ENCODE results near the gene STK17B.

STK17B gene

DNA sequence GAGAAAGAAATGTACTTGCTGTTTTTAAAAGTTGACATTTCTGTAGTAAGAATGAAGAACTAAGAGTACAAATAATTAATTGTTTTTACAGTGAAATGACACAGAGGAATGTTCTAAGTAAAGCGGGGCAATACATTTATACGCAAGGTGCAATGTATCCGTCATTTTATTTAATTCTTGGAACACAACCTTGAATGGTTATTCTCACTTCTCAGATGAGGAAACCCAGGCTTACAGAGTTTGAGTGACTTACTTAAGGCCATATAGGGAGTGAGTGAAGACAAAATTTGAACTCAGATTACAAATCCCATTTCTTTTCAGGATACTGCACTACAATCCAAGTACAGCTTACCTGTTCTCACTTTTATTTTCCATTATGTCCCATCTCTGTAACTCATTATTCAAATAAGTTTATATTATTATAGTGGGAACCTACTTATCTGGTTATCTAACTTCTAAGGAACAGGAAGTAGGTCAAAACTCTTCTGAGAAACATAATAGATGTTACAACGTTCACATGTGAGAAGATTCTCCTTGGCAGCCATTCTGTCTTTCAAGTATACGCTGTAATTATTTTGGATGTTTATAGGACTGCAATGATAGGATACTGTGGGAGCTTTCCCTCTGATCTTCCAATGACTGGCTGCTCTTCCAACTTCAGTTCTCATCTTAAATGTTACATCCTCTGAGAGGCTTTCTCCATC, 12.3 kb upstream of the STK17B start:
- DNase-seq (ENCODE audit: low read depth) = no peak

DNA sequence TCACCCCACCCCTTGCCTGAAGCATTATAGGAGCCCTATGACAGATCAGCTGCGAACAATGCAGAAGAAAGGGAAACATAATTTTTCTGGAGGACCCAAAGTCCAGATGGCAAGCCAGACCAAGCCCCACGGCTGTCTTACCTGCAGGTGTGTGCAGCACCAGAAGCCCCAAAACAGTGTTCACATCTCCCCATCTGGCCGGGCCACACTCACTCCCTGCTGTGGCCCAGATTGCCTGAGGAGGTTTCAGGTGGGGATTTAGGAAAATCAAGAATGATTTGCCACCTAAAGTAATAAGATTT, 11.7 kb upstream of the STK17B start:
- DNase-seq (ENCODE audit: low read depth) = no peak

DNA sequence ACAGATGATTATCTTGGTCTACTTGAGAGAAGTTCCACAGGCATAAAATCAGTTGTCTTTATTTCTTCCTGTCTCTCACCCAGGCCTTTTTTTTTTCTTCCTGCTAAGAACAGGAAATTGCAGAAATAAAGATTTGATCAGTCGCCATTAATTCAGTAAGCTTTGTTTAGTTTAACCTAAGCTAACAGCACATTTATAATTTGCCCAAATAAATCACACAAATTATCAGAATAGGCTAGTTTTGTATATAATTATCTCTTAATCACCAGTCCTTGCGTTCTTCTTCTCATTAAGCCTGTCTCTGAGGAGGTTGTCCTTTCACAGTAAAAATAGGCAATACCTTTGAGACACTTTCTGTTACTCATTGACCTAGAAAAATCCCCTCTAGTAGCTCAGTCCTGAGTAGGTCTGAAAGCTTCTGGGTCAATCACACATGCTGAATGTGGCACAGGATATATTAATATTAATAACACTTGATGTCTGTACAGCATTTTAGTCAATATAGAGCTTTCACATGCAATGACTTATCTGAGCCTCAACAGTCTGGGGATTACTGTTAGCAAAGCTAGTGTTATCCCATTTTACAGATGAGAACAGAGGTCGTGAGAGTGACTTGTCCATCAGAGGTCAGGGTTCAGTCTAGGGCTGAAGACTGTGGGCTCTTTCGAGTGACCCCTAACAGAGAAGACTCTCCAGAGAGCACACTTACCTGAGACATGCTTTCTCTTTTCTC, 11.2 kb upstream of the STK17B start:
- no peak for DNase-seq (ENCODE audit: low read depth)

DNA sequence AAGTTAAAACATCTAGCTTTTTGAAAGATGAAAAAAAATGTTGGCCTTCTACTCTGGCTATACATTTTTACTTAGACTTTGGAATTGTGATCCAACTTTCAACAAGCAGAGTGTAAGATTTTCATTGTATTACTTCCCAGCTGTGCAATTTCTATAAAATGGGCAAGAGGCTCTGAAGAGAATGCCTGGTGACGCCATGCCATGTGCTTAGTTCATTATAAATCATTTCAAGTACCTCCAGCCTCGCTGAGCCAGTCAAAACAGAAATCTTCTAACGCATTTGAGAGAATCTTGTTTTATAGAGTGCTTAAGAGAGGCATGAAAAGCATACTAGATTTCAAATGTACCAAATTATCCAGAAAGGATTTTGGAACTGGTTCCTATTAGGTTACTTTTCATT, 10.1 kb upstream of the STK17B start:
- DNase-seq (ENCODE audit: low read depth) = no peak

DNA sequence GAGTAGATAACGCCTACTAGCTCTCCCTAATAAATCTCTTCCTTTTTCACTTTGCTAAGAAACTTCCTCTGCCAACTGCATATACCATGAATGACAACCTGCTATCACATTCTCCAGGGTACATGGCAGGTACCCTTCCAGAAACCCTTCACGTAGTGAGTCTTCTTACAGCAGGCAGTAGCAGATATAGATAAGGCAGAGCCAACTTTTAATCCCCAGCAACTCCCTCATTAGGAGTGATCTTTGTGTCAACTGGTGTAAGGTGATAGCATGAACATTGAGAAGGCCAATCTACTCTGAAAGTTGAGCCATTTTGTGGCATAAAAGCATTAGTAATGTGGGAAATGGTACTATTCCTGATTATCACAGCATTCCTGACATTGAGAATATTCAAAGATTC, 5.7 kb upstream of the STK17B start:
- DNase-seq (ENCODE audit: low read depth) = no peak

- peak; percentile 79 for DNase-seq (ENCODE audit: low read depth)
Observed at GRCh38 chr2:196176142-196176738, 4.9 kb upstream of the STK17B start.

- DNase-seq (ENCODE audit: low read depth) = no peak
Observed at GRCh38 chr2:196174404-196174803, 3.0 kb upstream of the STK17B start.

DNA sequence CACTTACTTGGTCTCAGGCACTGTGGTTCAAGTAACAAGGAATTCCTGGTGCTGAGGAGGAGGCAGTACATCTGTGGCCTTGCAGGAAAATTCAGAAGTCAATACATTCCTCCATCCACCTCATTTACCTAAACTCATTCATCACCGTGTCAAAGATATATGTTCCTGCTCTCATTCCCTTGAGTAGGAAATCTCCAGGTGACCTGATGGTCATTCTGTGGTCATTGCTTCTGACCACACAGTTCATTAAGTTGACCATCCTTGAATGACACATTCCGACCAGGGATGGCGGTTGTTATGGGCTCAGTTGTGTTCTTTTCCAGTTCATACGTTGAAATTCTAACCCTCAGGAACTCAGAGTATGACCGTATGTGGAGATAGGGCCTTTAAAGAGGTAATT, 2.1 kb upstream of the STK17B start:
- DNase-seq (ENCODE audit: low read depth) = no peak

DNA sequence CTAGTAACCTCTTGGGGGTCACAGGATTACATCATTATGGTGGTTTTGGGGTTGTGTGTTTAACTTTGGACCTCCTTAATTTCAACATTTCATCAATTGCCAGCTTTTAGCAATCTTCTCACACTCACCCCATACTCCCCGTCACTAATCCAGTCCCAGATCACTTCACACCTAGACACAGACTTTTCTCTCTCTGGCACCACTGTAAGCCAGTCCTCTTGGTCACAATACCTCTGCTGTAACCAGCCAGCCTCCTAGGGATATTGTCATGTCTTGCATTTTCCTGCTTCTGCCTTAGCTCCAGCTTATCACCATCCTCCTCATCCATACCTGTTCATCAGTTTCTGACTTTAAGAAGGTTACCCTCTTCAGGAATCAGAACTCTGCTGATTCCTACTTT, 1.6 kb upstream of the STK17B start:
- DNase-seq (ENCODE audit: low read depth) = no peak

DNA sequence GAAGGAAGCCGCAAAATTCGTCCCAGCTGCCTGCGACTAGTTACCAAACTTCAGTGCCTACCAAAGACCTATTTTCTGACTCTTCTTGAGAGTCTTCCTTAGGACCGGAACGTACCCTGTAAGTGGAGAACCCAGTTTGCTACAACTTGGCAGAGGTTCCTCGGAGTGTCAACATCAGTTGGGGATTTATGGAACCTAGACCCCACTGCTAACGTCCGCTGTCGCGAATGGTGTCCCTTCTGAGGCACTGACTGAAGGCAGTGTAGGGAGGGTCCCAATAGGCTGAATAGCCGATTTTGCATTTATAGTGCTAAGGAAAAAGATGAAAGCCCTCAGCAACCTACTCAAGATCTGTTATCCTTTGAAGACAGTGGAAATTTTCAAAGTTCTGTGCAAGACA, 568 bp upstream of the STK17B start:
- no peak for DNase-seq (ENCODE audit: low read depth)

DNA sequence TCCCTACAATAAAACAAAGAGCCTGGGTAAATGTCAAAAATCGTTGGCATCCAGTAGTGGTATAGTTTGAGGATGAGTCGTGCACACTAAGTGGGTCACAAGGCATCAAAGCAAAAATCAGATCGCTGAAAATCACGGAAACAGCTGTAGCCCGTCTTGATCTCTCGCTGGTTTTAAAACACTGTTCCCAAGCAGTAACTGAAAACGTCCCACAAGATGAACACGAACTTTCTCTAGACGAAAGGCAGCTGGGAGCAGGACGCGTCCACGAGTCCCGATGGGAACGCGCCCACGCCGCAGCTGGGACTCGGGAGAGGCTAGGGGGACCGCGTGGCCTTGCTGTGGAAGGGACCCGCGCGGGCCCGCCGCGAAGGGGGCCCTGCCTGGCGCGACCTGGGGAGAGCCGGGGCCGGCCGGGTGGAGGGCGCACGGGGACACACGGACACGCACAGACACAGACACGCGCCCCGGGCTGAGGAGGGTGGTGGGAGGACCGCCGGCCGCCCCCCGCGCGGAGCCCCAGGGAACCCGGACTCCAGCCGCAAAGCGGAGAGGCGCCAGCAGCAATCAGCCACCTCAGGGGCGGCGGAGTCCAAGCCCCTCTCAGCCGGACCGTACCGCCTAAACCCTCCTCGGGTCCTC, 651 bp downstream of the STK17B start:
- DNase-seq (ENCODE audit: low read depth) = peak; percentile 31

DNA sequence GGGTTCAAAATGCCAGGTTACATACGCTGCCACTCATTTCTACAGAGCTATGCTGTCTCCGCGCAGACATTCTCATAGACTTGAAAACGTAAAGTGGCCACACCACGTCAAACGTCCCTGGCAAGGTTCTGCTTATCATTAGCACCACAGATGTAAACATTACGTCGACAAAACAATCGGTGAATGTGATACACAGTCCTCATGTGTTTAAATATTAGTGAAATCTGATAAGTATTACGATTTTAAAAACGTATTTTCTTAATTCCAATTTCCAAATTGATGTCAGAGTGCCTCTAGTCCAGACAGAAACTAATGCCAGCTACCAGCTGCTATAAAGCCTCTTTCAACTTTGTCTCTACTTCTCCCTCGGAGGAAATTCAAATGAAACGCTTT, 1.2 kb downstream of the STK17B start:
- DNase-seq (ENCODE audit: low read depth) = no peak

GRCh38 chr2:196169516-196169915, 1.9 kb downstream of the STK17B start:
- DNase-seq (ENCODE audit: low read depth) = no peak

- DNase-seq (ENCODE audit: low read depth) = no peak
Observed at GRCh38 chr2:196168181-196168580, 3.2 kb downstream of the STK17B start.

- DNase-seq (ENCODE audit: low read depth) = no peak
Observed at GRCh38 chr2:196167666-196168065, 3.7 kb downstream of the STK17B start.

DNA sequence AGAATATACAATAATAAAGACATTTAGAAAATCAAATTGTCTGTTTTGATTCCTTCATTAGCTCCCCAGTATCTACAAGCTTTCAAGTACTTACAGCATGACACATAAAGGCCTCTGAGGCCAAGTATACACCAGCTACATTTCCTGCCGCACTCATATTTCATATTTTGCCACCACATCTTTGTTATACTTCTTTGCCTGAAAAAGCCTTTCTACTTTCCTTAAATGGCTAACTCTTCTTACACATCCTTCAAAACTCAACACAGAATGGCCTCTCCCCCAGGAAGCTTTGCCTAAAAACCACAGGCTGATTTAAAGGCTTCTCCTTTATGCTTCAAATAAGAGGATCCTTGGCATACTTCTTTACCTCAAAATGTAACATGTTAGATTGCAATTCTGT, 4.5 kb downstream of the STK17B start:
- DNase-seq (ENCODE audit: low read depth) = no peak

- DNase-seq (ENCODE audit: low read depth) = no peak
Observed at GRCh38 chr2:196165016-196165415, 6.4 kb downstream of the STK17B start.

DNA sequence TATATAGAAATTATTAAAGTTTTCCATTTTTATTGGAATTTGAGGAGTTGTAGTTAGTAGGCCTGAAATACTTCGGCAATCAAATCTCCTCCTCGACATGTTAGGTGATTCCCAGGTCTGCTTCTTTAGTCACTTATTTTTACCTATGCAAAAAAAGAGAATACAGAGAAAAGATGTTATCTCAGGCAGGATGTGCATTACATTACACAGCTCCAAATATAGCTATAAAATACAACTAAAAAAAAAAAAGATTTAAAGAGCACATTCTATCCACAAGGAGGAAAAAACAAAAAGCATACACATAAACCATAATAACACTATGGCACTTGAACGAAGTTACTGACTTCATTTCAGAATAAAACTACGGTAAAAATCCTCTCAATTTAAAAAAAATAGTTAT, 8.1 kb downstream of the STK17B start:
- no peak for DNase-seq (ENCODE audit: low read depth)

DNA sequence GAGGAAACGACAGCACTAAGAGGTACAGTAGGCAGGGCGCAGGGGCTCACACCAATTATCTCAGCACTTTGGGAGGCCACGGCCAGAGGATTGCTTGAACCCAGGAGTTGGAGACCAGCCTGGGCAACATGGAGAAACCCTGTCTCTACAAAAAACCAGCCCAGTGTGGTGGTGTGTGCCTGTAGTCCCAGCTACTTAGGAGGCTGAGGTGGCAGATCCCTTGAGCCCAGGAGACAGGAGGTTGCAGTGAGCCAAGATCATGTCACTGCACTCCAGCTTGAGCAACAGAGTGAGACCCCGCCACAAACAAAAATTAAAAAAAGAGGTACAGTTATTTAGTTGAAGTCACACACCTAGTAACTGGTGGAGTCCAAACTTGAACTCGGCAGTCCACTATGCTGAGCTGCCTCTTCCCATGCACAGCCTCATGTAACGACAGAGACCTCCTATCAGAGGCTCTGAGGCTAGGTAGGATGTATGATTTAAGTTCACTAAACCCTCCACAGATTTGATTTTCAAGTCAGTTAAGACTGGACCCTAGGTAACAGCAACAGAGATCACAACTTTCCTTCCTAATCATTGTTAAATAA, 8.7 kb downstream of the STK17B start:
- DNase-seq (ENCODE audit: low read depth) = no peak

- no peak for DNase-seq (ENCODE audit: low read depth)
Observed at GRCh38 chr2:196160946-196161345, 10.4 kb downstream of the STK17B start.

DNA sequence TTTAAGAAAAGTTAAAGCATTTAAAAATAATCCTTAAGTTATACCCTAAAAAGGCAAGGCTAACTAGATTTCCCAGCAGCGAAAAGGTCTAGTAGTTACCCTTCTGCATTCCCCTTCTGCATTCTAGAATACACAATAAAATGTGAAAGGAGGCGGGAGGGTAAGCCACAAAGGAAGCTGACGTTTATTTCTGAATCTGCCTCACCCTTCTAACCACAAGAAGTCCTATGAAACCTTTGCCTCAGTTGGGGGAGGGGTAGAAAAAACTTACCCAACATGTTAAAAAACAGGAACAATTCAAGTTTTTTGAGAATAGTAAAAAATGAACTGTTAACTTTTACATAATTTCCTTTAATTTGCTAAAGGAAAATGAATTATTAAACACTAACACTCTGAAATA, 11.3 kb downstream of the STK17B start:
- no peak for DNase-seq (ENCODE audit: low read depth)

DNA sequence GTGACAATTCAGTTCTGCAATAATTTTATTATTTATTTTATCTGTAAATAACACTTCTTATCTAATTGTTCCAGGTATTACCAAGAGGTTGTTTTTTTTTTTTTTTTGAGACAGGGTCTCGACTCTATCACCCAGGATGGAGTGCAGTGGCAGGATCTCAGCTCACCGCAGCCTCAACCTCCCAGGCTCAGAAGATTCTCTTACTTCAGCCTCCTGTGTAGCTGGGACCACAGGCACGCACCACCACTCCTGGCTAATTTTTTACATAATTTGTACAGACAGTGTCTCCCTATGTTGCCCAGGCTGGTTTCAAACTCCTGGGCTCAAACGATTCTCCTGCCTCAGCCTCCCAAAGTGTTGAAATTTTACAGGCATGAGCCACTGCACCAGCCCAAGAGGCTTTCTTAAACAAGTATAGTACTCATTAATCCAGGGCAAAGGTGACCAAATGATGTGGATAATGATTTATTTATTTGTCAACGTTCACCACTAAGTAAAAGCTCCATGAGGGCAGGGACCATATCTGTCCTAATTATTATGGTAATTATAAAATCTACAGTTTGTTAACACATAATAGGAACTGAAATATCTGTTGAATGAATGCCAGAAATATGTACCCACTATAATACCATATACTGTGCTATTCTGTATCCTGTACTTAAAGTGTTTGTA, 12.0 kb downstream of the STK17B start:
- no peak for DNase-seq (ENCODE audit: low read depth)

Data from stimulated activated CD8-positive, alpha-beta memory T cell treated with anti-CD3 and anti-CD28 coated beads, Interleukin-12 subunit alpha, Interleukin-12 subunit beta, amount 100 ng/mL, for 4 hours (primary cell).